CD4-positive, alpha-beta T cell treated with Interferon alpha-2 for 1 hour (primary cell): ENCODE measurements around the gene KRT73.

Experiments
- DNase-seq, 2 donors: peaks; one replicate each; pipeline ENCODE4 v3.0.0-alpha.2; 2020 to 2022

The KRT73 gene

DNA sequence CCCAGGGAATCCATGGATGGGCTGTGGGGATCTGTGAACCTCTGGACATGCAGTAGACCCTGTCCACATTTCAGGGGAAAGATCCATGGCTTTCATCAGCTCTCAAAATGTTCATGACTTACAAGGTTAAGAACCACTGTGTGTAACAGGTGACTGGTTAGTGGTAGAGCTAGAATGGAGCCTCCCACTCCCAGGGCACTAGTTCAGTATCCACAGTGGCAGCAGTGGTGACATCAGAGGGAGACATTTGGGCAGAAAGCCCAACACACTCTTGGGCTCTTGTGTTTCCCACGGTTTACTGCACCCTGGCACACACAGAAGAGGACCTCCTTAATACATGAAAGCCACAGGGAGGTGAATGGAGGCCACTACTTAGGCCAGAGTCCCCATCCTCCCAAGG is 53.8 kb downstream of the KRT73 start:
- no peak for DNase-seq

DNA sequence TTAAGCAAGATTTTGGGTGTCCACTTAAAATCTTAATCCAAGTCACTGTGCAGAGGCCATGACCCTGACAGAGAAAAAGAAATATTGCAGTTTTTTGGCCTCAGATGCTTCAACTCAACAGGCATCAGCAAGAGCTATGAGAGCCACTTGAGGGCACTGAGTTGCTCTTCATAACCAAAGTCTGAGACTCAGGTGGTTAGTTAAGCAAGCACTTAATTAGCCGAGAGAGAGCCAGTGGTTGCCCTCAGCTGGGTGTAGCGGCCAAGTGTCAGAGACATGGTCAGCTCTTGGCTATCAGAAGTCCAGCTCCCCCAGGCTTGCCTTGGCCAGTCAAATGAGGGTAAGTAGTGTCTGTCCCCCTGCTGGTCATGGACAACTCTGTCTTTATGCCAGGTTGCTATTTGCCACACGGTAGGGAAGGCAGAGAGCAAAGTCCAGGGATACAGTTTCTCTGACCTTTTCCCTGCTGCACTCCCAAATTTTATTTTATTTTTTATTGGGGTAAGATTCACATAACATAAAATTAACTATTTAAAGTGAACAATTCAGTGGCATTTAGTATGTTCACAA is 56.4 kb downstream of the KRT73 start:
- no peak for DNase-seq

DNA sequence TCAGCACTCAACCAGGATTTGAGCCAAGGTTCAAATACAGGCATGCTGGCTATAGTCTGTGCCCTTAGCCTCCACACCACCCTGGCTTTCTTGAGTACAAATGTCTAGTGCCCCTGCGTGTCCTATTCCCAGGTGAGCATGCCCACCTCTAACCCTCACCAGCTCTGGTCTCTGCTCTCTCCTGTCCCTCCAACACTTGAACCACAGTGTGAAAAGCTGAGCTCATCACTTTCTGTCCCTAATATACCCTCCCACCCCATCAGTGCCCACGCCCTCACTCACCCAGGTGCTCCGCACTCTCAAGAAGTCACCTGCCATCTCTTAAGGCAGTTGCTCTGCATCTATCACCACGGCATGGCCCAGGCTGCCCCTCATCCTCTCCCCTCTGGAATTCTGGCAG is 58.4 kb downstream of the KRT73 start:
- no peak for DNase-seq

DNA sequence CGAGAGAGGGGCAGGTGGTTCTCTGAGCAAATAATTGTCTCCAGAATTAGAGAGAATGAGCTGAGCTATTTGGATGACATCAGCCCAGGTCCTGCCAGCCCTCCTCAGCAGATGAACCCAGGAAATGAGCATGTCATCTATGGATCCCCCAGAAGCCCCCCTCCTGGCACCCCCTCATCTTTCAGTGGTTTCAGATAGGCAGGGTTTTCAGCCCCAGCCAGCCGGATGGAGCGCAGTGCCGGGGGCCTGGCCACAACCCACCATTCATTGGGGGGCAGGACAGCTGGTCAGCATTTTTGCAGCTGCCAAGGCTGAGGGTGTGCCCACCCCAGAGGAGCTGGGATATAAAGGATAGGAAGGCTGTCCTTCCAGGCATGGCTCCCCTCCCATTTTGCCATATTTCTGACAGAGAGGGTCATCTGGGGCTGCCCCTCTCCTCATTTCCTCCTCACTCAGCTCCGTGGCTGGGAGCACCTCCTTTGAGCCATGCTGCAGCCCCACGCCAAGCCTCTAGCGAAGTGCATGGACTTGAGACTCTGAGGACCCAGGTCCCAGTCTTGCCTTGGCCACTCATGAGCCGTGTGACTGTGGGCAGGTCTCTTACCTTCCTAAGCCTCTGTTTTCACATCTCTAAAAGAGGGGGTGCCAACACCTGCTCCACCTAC is 59.4 kb downstream of the KRT73 start:
- DNase-seq: no peak
